Retinal pigment epithelial cell (primary cell): ENCODE results near the gene DCTD.

Experiments used
- DNase-seq: peaks from one replicate; pipeline ENCODE4 v3.0.0-alpha.2; 2010; ENCODE audit warnings: low read depth
- H3K4me3 ChIP-seq: 2 replicates; pipeline ENCODE4 v1.5.1; 2011; ENCODE audit warnings: mild to moderate bottlenecking, low read length, control low read depth, moderate library complexity
- CTCF ChIP-seq: conservative IDR thresholded peaks from 2 replicates; pipeline ENCODE4 v1.5.1; 2011; ENCODE audit warnings: low read depth, low read length, control low read depth, inconsistent platforms

The DCTD gene

DNA sequence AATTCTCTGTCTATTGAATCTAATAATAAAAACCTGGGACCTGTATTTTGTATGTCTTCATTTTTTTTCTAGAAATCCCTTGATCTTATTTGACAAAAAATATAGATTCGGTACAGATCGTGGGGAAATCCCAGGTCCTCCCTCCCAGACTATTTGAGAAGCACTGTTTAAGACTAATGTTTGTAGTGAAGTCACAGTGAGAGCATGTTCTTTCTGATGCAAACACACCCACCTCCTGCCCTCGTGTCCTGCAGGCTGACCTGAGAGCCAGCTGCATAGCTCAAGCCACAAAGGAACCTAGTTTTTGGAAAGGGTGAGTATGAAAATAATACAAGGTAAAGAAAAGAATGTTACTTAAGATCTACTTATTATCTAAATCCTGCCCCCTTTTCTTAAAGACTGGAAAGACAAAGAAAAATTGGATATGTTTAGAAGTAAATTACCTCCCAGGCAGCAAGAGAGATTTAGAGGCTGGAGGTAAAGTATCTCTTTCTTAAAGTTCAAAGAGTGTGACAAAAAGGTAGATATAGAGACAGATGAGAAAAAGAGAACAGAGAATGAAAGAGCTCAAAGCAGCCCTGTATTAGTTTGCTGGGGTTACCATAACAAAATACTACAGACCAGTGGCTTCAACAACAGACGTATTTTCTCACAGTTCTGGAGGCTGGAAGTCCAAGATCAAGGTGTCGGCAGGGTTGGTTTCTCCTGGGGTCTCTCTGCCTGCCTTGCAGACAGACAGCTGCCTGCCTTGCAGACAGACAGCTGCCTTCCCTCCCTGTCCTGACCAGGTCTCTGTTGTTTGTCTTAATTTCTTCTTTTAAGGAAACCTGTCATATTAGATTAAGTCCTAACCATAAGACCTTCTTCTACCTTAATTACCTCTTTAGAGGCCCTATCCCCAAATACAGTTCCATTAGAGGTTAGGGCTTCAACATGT lies 20.4 kb upstream of the DCTD start:
- no peak for TF ChIP-seq CTCF
- H3K4me3 ChIP-seq = no peak overlapping the region

DNA sequence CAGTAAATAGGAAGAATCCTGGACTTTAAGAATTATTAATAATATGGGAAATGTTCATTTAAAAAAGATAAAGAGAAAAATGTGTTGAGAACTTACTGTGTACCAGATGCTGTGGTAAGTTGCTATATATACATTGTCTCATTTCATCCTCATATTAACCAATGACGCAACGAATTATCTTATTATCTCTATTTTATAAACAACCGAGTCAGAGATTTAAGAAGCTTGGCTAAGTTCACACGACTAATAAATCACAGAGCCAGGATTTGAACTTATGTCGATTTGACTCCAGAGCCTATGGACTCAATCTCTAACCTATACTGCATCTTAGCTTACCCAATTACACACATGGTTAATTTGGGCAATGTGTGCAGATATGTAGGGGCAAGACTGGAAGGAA lies 15.5 kb upstream of the DCTD start:
- H3K4me3 ChIP-seq = no peak overlapping the region
- no peak for TF ChIP-seq CTCF
- no peak for DNase-seq

More for the DNA sequence above, 20.4 kb upstream of the DCTD start:
- DNase-seq = no peak

- no peak for TF ChIP-seq CTCF
- no peak overlapping the region for H3K4me3 ChIP-seq
- DNase-seq = no peak
Measured at GRCh38 chr4:182931691-182932345, 14.6 kb upstream of the DCTD start.

- no peak overlapping the region for H3K4me3 ChIP-seq
- DNase-seq = no peak
- TF ChIP-seq CTCF = no peak
Measured at GRCh38 chr4:182930889-182931288, 13.7 kb upstream of the DCTD start.

- no peak for TF ChIP-seq CTCF
- DNase-seq = no peak
- H3K4me3 ChIP-seq = no peak overlapping the region
Measured at GRCh38 chr4:182929296-182929695, 12.1 kb upstream of the DCTD start.

GRCh38 chr4:182928061-182928460 lies 10.9 kb upstream of the DCTD start:
- DNase-seq = no peak
- H3K4me3 ChIP-seq = no peak overlapping the region
- TF ChIP-seq CTCF = peak; percentile 37
